ENCODE measurements around the gene ARHGEF39. TPM values are rescaled to one million over a fixed set of nuclear protein-coding genes. Genes with fewer than 3 reads are reported as not detected.

ARHGEF39 gene
- total and polyA plus RNA-seq, 2 donors from 2014 or later: 0.17 to 0.72 TPM

DNA sequence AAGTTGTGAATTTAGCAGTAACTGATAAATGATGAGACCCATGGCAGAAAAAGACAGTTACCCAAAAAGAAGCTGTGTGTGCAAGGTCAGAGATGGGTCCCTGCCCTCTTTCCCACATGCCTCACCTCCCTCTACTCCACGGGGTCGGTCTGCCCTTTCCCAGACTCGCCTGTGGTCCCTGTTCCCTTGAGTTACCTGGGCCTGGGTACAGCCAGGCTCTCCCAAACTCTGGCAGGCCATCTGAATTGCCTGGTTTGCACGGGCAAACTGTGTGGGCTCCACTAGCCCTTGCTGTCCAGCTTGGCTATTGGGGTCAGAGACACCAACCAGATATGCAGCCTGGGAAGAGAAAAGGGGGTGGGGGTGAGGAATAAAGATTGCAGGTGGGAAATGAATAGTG is 43.2 kb upstream of the ARHGEF39 start:
- peaks cover 15 to 90% (median 75%) of the 10 kb centered on the region in 3 donors for H3K36me3 ChIP-seq (ENCODE audit: control insufficient read depth in 2 of 3, insufficient read depth in 3 of 3, low read length in 3 of 3)

DNA sequence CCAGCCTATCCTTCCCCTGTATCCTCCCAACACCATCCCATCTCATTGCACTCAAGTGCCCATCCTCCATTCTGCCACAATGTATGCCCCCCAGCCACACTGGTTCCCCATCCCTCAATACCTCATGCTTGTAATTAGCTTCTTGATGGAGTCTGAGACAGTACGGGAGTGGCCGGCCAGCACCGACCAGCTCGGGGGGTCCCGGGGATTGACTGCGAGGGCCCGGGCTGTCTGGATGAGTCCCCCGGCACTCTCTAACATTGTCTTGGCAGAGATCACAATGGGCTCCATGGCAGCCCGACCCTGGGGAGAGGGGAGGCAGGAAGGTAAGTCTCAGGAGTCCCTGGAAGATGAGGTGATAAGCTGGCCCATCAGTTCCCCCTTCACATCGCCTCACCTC is 42.0 kb upstream of the ARHGEF39 start:
- Histone ChIP-seq H3K27me3 (ENCODE audit: control insufficient read depth, insufficient read depth, low read length) (no peaks in the 10 kb centered on the region), H3K4me3 (ENCODE audit: low read length in 3 of 3) (no peak overlapping the region), H3K27ac (ENCODE audit: low read depth in 2 of 2, low read length in 2 of 2) (no peak overlapping the region), H3K4me1 (ENCODE audit: control insufficient read depth in 2 of 3, insufficient read depth in 2 of 3, low read depth in 1 of 3, low read length in 3 of 3) (peaks cover 0 to 4% (median 0%) of the 10 kb centered on the region in 3 donors), H3K9me3 (ENCODE audit: control insufficient read depth in 2 of 3, insufficient read depth in 1 of 3, low read length in 3 of 3) (no peaks in the 10 kb centered on the region), H3K9ac (ENCODE audit: low read length in 3 of 3) (no peak overlapping the region), H3K36me3 (ENCODE audit: control insufficient read depth in 2 of 3, insufficient read depth in 3 of 3, low read length in 3 of 3) (peaks cover 17 to 89% (median 77%) of the 10 kb centered on the region in 3 donors)
- TF ChIP-seq, protein P1, sequence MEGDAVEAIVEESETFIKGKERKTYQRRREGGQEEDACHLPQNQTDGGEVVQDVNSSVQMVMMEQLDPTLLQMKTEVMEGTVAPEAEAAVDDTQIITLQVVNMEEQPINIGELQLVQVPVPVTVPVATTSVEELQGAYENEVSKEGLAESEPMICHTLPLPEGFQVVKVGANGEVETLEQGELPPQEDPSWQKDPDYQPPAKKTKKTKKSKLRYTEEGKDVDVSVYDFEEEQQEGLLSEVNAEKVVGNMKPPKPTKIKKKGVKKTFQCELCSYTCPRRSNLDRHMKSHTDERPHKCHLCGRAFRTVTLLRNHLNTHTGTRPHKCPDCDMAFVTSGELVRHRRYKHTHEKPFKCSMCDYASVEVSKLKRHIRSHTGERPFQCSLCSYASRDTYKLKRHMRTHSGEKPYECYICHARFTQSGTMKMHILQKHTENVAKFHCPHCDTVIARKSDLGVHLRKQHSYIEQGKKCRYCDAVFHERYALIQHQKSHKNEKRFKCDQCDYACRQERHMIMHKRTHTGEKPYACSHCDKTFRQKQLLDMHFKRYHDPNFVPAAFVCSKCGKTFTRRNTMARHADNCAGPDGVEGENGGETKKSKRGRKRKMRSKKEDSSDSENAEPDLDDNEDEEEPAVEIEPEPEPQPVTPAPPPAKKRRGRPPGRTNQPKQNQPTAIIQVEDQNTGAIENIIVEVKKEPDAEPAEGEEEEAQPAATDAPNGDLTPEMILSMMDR (IDR thresholded peaks at IDR 0.05; ENCODE audit: borderline replicate concordance, extremely low read depth, insufficient read depth): no peak
- FAIRE-seq: no peak
- DNase-seq: no peak
- intact Hi-C loops (cut with DNase I): no loop called here

More for the DNA sequence above, 43.2 kb upstream of the ARHGEF39 start:
- Histone ChIP-seq H3K4me1 (ENCODE audit: control insufficient read depth in 2 of 3, insufficient read depth in 2 of 3, low read depth in 1 of 3, low read length in 3 of 3) (peaks cover 0 to 11% (median 0%) of the 10 kb centered on the region in 3 donors), H3K9ac (ENCODE audit: low read length in 3 of 3) (no peak overlapping the region), H3K4me3 (ENCODE audit: low read length in 3 of 3) (no peak overlapping the region), H3K9me3 (ENCODE audit: control insufficient read depth in 2 of 3, insufficient read depth in 1 of 3, low read length in 3 of 3) (no peaks in the 10 kb centered on the region), H3K27ac (ENCODE audit: low read depth in 2 of 2, low read length in 2 of 2) (no peak overlapping the region), H3K27me3 (ENCODE audit: control insufficient read depth, insufficient read depth, low read length) (no peaks in the 10 kb centered on the region)
- TF ChIP-seq, protein P1 (IDR thresholded peaks at IDR 0.05; ENCODE audit: borderline replicate concordance, extremely low read depth, insufficient read depth): no peak
- no peak for DNase-seq
- intact Hi-C loops (cut with DNase I): no loop called here
- FAIRE-seq: no peak

DNA sequence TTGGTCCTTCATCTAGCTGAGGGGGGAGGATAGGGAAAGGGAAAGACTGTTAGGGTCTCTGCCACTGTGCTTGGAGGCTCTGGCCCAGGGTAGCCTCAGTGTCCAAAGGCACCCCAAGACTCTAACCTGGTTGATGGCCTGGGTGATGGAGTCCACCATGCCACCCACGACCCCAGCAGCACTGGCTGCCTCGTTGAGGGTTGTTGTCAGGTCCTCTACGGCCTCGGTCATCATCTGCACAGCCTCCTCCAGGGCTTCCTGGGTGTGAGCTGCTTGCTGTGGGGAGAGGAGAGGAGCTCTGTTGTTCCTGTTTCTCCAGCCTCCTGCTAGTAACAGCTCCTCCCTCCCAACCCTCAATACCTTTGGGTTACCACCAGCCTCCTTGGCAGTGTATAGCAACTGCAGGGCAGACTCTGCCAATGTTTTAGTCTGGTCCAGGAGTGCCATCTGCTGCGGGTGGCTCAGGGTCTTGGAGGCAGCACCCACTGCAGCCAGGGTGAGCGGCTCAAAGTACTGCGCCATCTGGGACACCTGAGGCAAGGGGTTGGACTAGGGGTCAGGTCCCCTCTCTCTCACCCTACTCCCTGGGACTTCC is 40.9 kb upstream of the ARHGEF39 start:
- H3K36me3 ChIP-seq (ENCODE audit: control insufficient read depth in 2 of 3, insufficient read depth in 3 of 3, low read length in 3 of 3): peaks cover 23 to 88% (median 74%) of the 10 kb centered on the region in 3 donors
- TF ChIP-seq, protein P1 (IDR thresholded peaks at IDR 0.05; ENCODE audit: borderline replicate concordance, extremely low read depth, insufficient read depth): no peak
- intact Hi-C loops (cut with DNase I): no loop called here

More for the DNA sequence above, 40.9 kb upstream of the ARHGEF39 start:
- H3K4me3 ChIP-seq (ENCODE audit: low read length in 3 of 3): no peak overlapping the region
- no peak overlapping the region for H3K9ac ChIP-seq (ENCODE audit: low read length in 3 of 3)
- no peak overlapping the region for H3K27ac ChIP-seq (ENCODE audit: low read depth in 2 of 2, low read length in 2 of 2)
- H3K9me3 ChIP-seq (ENCODE audit: control insufficient read depth in 2 of 3, insufficient read depth in 1 of 3, low read length in 3 of 3): no peaks in the 10 kb centered on the region
- no peaks in the 10 kb centered on the region for H3K27me3 ChIP-seq (ENCODE audit: control insufficient read depth, insufficient read depth, low read length)
- no peaks in the 10 kb centered on the region for H3K4me1 ChIP-seq (ENCODE audit: control insufficient read depth in 2 of 3, insufficient read depth in 2 of 3, low read depth in 1 of 3, low read length in 3 of 3)
- FAIRE-seq (no peak), DNase-seq (no peak)
